WERI-Rb-1 (cell line): ENCODE measurements around the gene BRMS1.

ENCODE experiments used
- DNase-seq: peaks from one replicate; pipeline ENCODE4 v3.0.0-alpha.2; 2020
- H3K27ac ChIP-seq: fragments of 250-450 bp; sonication (Bioruptor Pico); 2 replicates; pipeline ENCODE4 v1.5.1; 2020; ENCODE audit warnings: mild to moderate bottlenecking, moderate library complexity
- H3K27me3 ChIP-seq: fragments of 250-450 bp; sonication (Bioruptor Pico); 2 replicates; pipeline ENCODE4 v1.5.1; 2021; ENCODE audit warnings: mild to moderate bottlenecking, low read depth, moderate library complexity; ENCODE audit not compliant: insufficient read depth, severe bottlenecking
- H3K36me3 ChIP-seq: fragments of 250-450 bp; sonication (Bioruptor Pico); 2 replicates; pipeline ENCODE4 v1.5.1; 2020; ENCODE audit warnings: mild to moderate bottlenecking, moderate library complexity
- H3K4me3 ChIP-seq: 2 replicates; pipeline ENCODE4 v1.5.1; 2011; ENCODE audit warnings: low read depth, mild to moderate bottlenecking, control low read depth, low read length
- H3K9me3 ChIP-seq: fragments of 250-450 bp; sonication (Bioruptor Pico); 2 replicates; pipeline ENCODE4 v1.5.1; 2021; ENCODE audit warnings: mild to moderate bottlenecking, moderate library complexity; ENCODE audit not compliant: severe bottlenecking
- TF ChIP-seq, protein P1 (sequence below): IDR thresholded peaks from 2 replicates; pipeline ENCODE4 v1.5.1; 2011; ENCODE audit warnings: low read depth, mild to moderate bottlenecking, control low read depth, inconsistent platforms, low read length

The BRMS1 gene

DNA sequence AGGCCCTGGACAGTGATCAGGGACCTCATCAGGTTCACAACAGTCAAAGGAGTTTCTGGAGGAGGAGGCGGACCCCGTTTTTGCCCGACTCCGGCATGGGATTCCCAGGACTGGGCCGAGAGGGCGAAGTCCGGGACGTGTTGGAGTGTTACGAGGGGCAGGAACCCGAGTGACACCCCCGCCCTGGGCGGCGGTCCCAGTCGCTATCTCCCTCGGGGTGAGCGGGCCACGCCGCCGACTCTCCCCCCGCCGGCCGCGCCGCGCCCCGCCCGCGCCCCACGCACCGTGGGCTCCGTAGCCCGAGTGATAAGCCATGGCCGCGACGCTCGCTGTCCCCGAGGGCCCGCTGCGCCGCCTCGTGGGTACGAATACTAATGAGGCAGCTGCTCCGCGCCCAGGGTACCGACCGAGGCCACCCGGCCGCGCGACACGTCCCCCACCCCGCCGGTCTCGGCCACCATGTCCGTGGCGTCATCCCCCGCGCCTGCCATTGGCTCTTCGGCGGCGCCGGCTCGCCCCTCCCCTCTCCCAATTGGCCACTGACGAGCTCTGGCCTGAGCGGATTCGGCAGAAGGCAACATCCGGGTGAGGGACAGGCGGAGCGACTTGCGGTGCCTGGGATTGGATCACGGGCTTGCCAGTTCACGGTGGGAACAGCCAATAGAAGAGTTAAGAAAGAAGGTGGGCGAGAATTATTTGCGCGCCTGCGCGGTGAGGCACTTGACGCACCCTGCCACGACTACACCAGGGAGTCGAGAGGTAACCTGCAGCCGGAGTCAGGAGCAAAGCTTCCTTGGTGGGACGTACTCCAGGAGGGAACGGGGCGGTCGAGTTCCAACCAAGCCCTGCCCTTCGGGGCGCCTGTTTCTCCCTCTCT is 56.0 kb downstream of the BRMS1 start, which contains the start of gene YIF1A:
YIF1A (minus strand) TSS at position 473 of the 877 bp plus-strand sequence; CDS start at position 315, 158 bp downstream.
- Histone ChIP-seq H3K9me3 (no peaks in the 10 kb centered on the region), H3K36me3 (peaks cover 20% of the 10 kb centered on the region), H3K27ac (peak within 1 kb of the TSS; percentile 88), H3K4me3 (peak within 1 kb of the TSS; percentile 74), H3K27me3 (no peaks in the 10 kb centered on the region)
- TF ChIP-seq, protein P1, sequence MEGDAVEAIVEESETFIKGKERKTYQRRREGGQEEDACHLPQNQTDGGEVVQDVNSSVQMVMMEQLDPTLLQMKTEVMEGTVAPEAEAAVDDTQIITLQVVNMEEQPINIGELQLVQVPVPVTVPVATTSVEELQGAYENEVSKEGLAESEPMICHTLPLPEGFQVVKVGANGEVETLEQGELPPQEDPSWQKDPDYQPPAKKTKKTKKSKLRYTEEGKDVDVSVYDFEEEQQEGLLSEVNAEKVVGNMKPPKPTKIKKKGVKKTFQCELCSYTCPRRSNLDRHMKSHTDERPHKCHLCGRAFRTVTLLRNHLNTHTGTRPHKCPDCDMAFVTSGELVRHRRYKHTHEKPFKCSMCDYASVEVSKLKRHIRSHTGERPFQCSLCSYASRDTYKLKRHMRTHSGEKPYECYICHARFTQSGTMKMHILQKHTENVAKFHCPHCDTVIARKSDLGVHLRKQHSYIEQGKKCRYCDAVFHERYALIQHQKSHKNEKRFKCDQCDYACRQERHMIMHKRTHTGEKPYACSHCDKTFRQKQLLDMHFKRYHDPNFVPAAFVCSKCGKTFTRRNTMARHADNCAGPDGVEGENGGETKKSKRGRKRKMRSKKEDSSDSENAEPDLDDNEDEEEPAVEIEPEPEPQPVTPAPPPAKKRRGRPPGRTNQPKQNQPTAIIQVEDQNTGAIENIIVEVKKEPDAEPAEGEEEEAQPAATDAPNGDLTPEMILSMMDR, result 0 out of 2 replicates have a peak, but pooled peaks have one; percentile 25
- peak; percentile 99 for DNase-seq

DNA sequence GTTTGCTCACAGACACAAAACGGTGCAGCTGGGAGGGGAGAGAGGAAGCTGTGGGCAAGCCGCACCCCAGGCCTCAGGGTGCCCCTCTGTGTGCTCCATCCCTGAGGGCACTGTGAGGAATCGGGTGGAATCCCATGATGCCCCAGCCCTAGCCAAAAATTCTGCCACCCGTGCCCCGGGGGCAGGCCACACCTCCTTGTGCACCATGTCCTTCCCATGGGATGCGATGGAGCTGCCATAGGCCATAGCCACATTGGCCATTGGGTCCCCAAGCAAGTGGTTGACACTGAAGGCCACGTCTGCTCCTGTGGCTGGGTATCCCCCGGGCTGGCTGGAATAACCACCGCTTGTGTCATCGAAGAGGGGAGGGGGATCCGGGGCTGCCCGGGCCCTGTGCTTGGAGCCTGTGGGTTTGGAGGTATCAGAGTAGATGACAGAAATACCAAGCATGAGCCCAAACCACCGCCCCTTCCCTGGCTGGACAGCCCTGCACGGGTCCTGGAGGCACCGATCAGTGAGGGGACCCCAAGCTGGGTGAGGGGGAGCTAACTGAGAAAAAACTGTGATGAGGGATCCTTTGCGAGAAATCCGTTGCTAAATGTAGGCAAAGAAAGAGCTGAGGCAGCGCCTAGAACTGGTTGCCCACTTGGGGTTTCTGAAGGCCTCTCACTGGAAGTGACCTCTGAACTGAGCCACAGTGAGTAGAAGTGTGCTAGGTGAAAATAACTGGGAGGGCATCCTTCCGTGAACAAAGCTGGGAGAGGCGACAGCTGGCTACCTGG is 56.8 kb downstream of the BRMS1 start:
- peak overlapping the region; percentile 88 for H3K27ac ChIP-seq
- no peaks in the 10 kb centered on the region for H3K27me3 ChIP-seq
- H3K4me3 ChIP-seq, result peak overlapping the region; percentile 74
- TF ChIP-seq, protein P1, result no peak
- H3K36me3 ChIP-seq, result peaks cover 23% of the 10 kb centered on the region
- no peaks in the 10 kb centered on the region for H3K9me3 ChIP-seq
- DNase-seq, result no peak
